Astrocyte (in vitro differentiated cells and primary cell): ENCODE data around the gene TNNI2. TPM values are rescaled to one million over a fixed set of nuclear protein-coding genes. Genes with fewer than 3 reads are reported as not detected.
A peak's percentile ranks its signal among the peaks of the same experiment; 100 is the strongest.

Source experiments
- DNase-seq: peaks from one replicate; pipeline ENCODE4 v3.0.0-alpha.2; 2010; ENCODE audit warnings: low read depth
- FAIRE-seq: peaks from 2 replicates; lab custom pipeline; 2011; peaks lifted over from hg19 to GRCh38; lab: Jason Lieb, UNC
- H2AFZ ChIP-seq: 2 replicates; pipeline ENCODE4 v1.6.0; 2012; ENCODE audit warnings: low read depth, low read length, inconsistent platforms
- H3K27ac ChIP-seq: 2 replicates; pipeline ENCODE4 v1.5.1; 2011; ENCODE audit warnings: low read depth, low read length, inconsistent platforms
- H3K27me3 ChIP-seq: 2 replicates; pipeline ENCODE4 v1.6.0; 2011; ENCODE audit warnings: low read length, inconsistent platforms; ENCODE audit not compliant: insufficient read depth
- H3K36me3 ChIP-seq: 2 replicates; pipeline ENCODE4 v1.5.1; 2011; ENCODE audit warnings: low read length, inconsistent platforms; ENCODE audit not compliant: insufficient read depth
- H3K4me1 ChIP-seq: 2 replicates; pipeline ENCODE4 v1.5.1; 2011; ENCODE audit warnings: low read length, inconsistent platforms; ENCODE audit not compliant: insufficient read depth
- H3K4me2 ChIP-seq: 2 replicates; pipeline ENCODE4 v1.6.0; 2012; ENCODE audit warnings: low read length, inconsistent platforms
- H3K4me3 ChIP-seq: 2 replicates; pipeline ENCODE4 v1.5.1; 2011; ENCODE audit warnings: low read depth, mild to moderate bottlenecking, low read length, inconsistent platforms; ENCODE audit not compliant: insufficient read depth
- H3K79me2 ChIP-seq: 2 replicates; pipeline ENCODE4 v1.6.0; 2012; ENCODE audit warnings: mild to moderate bottlenecking, low read length, inconsistent platforms; ENCODE audit not compliant: insufficient read depth
- H3K9ac ChIP-seq: 2 replicates; pipeline ENCODE4 v1.6.0; 2012; ENCODE audit warnings: mild to moderate bottlenecking, low read length, inconsistent platforms
- H3K9me3 ChIP-seq: 2 replicates; pipeline ENCODE4 v1.5.1; 2012; ENCODE audit warnings: low read depth, mild to moderate bottlenecking, low read length, inconsistent platforms; ENCODE audit not compliant: insufficient read depth
- H4K20me1 ChIP-seq: 2 replicates; pipeline ENCODE4 v1.6.0; 2012; ENCODE audit warnings: low read length, inconsistent platforms; ENCODE audit not compliant: insufficient read depth
- H3K27ac Mint-ChIP-seq: one replicate; pipeline ENCODE4 v1.8.0; 2021; ENCODE audit warnings: mild to moderate bottlenecking, mixed read lengths; ENCODE audit not compliant: unreplicated experiment
- H3K27me3 Mint-ChIP-seq: one replicate; pipeline ENCODE4 v1.8.0; 2021; ENCODE audit warnings: low read depth, mixed read lengths; ENCODE audit not compliant: unreplicated experiment
- H3K36me3 Mint-ChIP-seq: one replicate; pipeline ENCODE4 v1.8.0; 2021; ENCODE audit warnings: low read depth, mixed read lengths; ENCODE audit not compliant: unreplicated experiment
- H3K4me1 Mint-ChIP-seq: one replicate; pipeline ENCODE4 v1.8.0; 2021; ENCODE audit warnings: low read depth, mixed read lengths; ENCODE audit not compliant: unreplicated experiment
- H3K4me3 Mint-ChIP-seq: one replicate; pipeline ENCODE4 v1.8.0; 2021; ENCODE audit warnings: mild to moderate bottlenecking, moderate library complexity, mixed read lengths; ENCODE audit not compliant: unreplicated experiment
- H3K9me3 Mint-ChIP-seq: one replicate; pipeline ENCODE4 v1.8.0; 2021; ENCODE audit warnings: mild to moderate bottlenecking, mixed read lengths; ENCODE audit not compliant: unreplicated experiment
- EZH2 ChIP-seq: IDR thresholded peaks from 2 replicates; pipeline ENCODE4 v1.6.1; 2012; ENCODE audit warnings: mild to moderate bottlenecking, low read length, inconsistent platforms; ENCODE audit not compliant: insufficient read depth
- total RNA-seq: library from RNA; stranded (reverse); gene quantifications from 2 replicates; pipeline ENCODE4 v1.2.1, GENCODE V29; 2021
- TF ChIP-seq, protein P1 (sequence below): IDR thresholded peaks from 2 replicates; pipeline ENCODE4 v1.5.1; 2011; ENCODE audit warnings: low read depth, mild to moderate bottlenecking, inconsistent platforms, low read length, moderate library complexity; ENCODE audit not compliant: insufficient read depth

Gene TNNI2
- total RNA-seq, 1 donor from 2014 or later = not detected

GRCh38 chr11:1864231-1864630 lies 25.4 kb downstream of the TNNI2 start:
- peaks cover 10% of the 10 kb centered on the region for H3K27me3 Mint-ChIP-seq

DNA sequence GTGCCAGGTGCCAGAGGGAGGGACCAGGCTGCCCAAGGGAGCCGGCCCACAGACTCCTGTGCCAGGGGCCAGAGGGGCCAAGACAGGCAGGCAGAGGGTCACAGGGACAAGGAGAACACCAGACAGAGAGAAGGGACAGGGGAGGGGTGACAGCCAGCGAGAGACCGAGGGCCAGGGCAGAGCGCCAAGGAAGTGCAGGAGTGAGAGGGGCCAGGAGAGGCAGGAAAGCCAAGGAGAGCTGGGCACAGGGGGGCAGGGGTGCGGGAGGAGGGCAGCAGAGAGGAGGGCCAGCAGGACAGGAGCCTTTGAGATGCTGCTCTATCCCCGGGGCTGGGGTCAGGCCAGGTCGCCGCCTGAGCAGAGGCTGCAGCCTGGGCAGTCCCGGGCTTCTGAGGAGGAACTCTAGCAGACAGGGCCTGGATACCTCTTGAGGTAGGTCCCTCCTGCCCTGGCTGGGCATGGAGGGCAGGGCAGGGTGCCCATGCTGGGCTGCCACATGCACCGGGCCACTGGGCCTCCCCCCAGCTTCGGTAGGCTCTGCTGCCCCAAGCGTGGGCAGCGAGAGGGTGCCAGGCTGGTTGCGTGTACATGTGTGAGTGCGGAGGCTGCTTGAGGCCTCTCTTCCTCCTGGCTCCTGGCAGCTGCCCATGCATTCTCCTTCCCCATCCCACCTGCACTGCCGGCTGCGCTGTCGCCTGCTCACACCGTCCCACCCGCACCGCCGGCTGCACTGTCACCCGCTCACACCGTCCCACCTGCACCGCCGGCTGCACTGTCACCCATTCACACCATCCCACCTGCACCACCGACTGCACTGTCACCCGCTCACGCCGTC lies 26.3 kb downstream of the TNNI2 start:
- no peaks in the 10 kb centered on the region for H3K36me3 Mint-ChIP-seq
- H3K27ac Mint-ChIP-seq = no peak overlapping the region
- Histone ChIP-seq H3K4me3 (peak overlapping the region; percentile 17), H3K4me1 (peaks cover 25% of the 10 kb centered on the region), H3K27me3 (no peaks in the 10 kb centered on the region), H3K4me2 (peak overlapping the region; percentile 80), H3K9me3 (no peaks in the 10 kb centered on the region), H2AFZ (no peak overlapping the region), H3K9ac (peak overlapping the region; percentile 38), H3K36me3 (no peaks in the 10 kb centered on the region), H4K20me1 (no peaks in the 10 kb centered on the region), H3K27ac (no peak overlapping the region), H3K79me2 (no peaks in the 10 kb centered on the region)
- no peaks in the 10 kb centered on the region for H3K9me3 Mint-ChIP-seq
- H3K27me3 Mint-ChIP-seq = peaks cover 14% of the 10 kb centered on the region
- DNase-seq (no peak), FAIRE-seq (no peak)
- H3K4me1 Mint-ChIP-seq = peaks cover 9% of the 10 kb centered on the region
- TF ChIP-seq, protein P1, sequence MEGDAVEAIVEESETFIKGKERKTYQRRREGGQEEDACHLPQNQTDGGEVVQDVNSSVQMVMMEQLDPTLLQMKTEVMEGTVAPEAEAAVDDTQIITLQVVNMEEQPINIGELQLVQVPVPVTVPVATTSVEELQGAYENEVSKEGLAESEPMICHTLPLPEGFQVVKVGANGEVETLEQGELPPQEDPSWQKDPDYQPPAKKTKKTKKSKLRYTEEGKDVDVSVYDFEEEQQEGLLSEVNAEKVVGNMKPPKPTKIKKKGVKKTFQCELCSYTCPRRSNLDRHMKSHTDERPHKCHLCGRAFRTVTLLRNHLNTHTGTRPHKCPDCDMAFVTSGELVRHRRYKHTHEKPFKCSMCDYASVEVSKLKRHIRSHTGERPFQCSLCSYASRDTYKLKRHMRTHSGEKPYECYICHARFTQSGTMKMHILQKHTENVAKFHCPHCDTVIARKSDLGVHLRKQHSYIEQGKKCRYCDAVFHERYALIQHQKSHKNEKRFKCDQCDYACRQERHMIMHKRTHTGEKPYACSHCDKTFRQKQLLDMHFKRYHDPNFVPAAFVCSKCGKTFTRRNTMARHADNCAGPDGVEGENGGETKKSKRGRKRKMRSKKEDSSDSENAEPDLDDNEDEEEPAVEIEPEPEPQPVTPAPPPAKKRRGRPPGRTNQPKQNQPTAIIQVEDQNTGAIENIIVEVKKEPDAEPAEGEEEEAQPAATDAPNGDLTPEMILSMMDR = no peak
- TF ChIP-seq EZH2 = no peak
- H3K4me3 Mint-ChIP-seq = no peak overlapping the region

More at GRCh38 chr11:1864231-1864630, 25.4 kb downstream of the TNNI2 start:
- Histone ChIP-seq H2AFZ (peak overlapping the region; percentile 41), H3K4me2 (peak overlapping the region; percentile 80), H3K79me2 (no peaks in the 10 kb centered on the region), H3K4me3 (no peak overlapping the region), H3K9ac (peak overlapping the region; percentile 47), H3K9me3 (no peaks in the 10 kb centered on the region), H4K20me1 (no peaks in the 10 kb centered on the region), H3K27ac (no peak overlapping the region), H3K4me1 (peaks cover 25% of the 10 kb centered on the region), H3K36me3 (no peaks in the 10 kb centered on the region), H3K27me3 (no peaks in the 10 kb centered on the region)
- H3K4me3 Mint-ChIP-seq = no peak overlapping the region
- no peaks in the 10 kb centered on the region for H3K36me3 Mint-ChIP-seq
- no peak overlapping the region for H3K27ac Mint-ChIP-seq
- peaks cover 9% of the 10 kb centered on the region for H3K4me1 Mint-ChIP-seq
- FAIRE-seq = no peak
- no peaks in the 10 kb centered on the region for H3K9me3 Mint-ChIP-seq
- TF ChIP-seq, protein P1 = no peak
- TF ChIP-seq EZH2 = no peak
- no peak for DNase-seq

DNA sequence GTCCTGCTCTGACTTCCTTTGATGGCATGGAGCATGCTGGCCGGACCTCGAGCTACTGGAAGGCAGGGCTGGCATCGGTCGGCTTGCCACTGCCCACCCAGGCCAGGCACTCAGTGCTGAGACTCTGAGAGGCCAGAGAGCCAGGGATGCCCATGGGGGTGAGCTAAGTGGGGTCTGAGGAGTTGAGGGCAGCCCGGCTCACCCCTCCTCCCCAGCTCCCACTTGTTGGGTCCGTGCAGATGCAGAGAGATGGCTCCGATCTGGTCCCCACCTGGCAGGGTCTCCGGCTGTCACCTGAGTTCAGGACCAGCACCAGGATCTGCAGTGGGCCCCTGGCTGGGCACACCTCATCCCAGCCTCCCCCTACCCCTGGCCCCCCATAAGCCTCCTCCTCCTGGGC lies 27.4 kb downstream of the TNNI2 start:
- DNase-seq (no peak), FAIRE-seq (no peak)
- peaks cover 4% of the 10 kb centered on the region for H3K27me3 ChIP-seq
- H3K4me3 ChIP-seq = no peak overlapping the region
- peaks cover 23% of the 10 kb centered on the region for H3K27me3 Mint-ChIP-seq
- H3K4me1 Mint-ChIP-seq = peaks cover 9% of the 10 kb centered on the region
- no peak overlapping the region for H3K27ac Mint-ChIP-seq
- H3K36me3 ChIP-seq = no peaks in the 10 kb centered on the region
- H4K20me1 ChIP-seq = no peaks in the 10 kb centered on the region
- H3K9ac ChIP-seq = no peak overlapping the region
- H3K79me2 ChIP-seq = no peaks in the 10 kb centered on the region
- peaks cover 25% of the 10 kb centered on the region for H3K4me1 ChIP-seq
- H3K27ac ChIP-seq = no peak overlapping the region
- TF ChIP-seq, protein P1 = no peak
- TF ChIP-seq EZH2 = no peak
- H3K4me3 Mint-ChIP-seq = no peak overlapping the region
- H3K36me3 Mint-ChIP-seq = no peaks in the 10 kb centered on the region
- H2AFZ ChIP-seq = no peak overlapping the region
- H3K9me3 Mint-ChIP-seq = no peaks in the 10 kb centered on the region
- H3K9me3 ChIP-seq = no peaks in the 10 kb centered on the region
- no peak overlapping the region for H3K4me2 ChIP-seq
